ENCODE data around the gene ZNG1A.
"Not testable (repeated sequence)": the region's sequence is repeated elsewhere in the genome, so short reads cannot be mapped to it uniquely, and the experiment has no call there.

GRCh38 chr9:94323-94722 lies 84.5 kb downstream of the ZNG1A start:
- not testable (repeated sequence) for TF ChIP-seq CTCF, POLR2AphosphoS5, POLR2A (IDR thresholded peaks at IDR 0.05)
